Adrenal gland (tissue), 5 donors: Measurements from ENCODE around the gene OPRD1.

ENCODE experiments used
- CTCF ChIP-seq, 6 experiments: fragments of 450-650 bp in 4 of 6; fragments of 200-600 bp in 2 of 6; sonication (generic) in 1 of 6; IDR thresholded peaks; 1 replicate in 5 of 6; 2 replicates in 1 of 6; pipeline versions ENCODE4 v1.5.1 to v1.8.0; 2016 to 2021; ENCODE audit warnings: antibody characterized with exemption in 6 of 6, mild to moderate bottlenecking in 2 of 6, moderate library complexity in 1 of 6
- POLR2A ChIP-seq, 2 donors: fragments of 450-650 bp; IDR thresholded peaks; one replicate each; pipeline ENCODE4 v1.6.1; 2017; ENCODE audit warnings: antibody characterized with exemption in 2 of 2, mild to moderate bottlenecking in 2 of 2, moderate library complexity in 1 of 2
- donor health status: DM: no; HTN: no; CAD: no.

DNA sequence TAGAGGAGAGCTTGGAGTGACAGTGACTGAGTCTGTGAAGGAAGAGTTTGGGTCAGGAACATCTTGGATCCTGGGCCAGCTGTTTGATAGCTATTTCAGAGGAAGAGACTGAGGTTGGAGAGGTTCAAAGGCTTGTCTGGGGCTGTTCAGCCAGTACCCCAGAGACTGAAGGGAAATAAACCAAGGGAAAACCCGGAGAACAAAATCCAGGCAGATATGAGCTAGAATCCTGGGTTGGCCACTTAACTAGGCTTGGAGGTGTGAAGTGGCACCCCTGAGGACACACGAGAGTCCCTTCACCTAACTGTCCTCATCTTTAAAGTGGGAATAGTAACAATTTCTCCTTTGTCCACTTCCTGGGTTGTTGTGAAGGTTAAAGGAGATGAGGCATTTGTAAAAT lies 79.3 kb downstream of the OPRD1 start:
- TF ChIP-seq CTCF (IDR thresholded peaks at IDR 0.05) (no peak), POLR2A (IDR thresholded peaks at IDR 0.05) (no peak)
